Muscle of arm (tissue), 12 donors: Measurements from ENCODE around the gene BOLL. TPM values are rescaled to one million over a fixed set of nuclear protein-coding genes. Genes with fewer than 3 reads are reported as not detected.
"Not testable (repeated sequence)": the region's sequence is repeated elsewhere in the genome, so short reads cannot be mapped to it uniquely, and the experiment has no call there.

ENCODE experiments used
- DNase-seq: peaks from one replicate; pipeline ENCODE4 v3.0.0-alpha.2; 2013
- polyA plus RNA-seq, 12 donors: library from polyadenylated mRNA; unstranded; fragments of 120-200 nt; gene quantifications; one replicate each; pipeline ENCODE4 v1.2.1, GENCODE V29; 2013; ENCODE audit not compliant: insufficient read length in 12 of 12

The BOLL gene
- polyA plus RNA-seq, 12 donors = 0.68 to 4.5 (median 2.2) TPM; not detected in 2

GRCh38 chr2:197799068-197799467 lies 13.9 kb upstream of the BOLL start:
- DNase-seq = no peak

GRCh38 chr2:197798187-197798586 lies 13.1 kb upstream of the BOLL start:
- no peak for DNase-seq

- DNase-seq = no peak
Measured at GRCh38 chr2:197795277-197795676, 10.2 kb upstream of the BOLL start.

- DNase-seq = no peak
Measured at GRCh38 chr2:197793456-197793855, 8.3 kb upstream of the BOLL start.

- no peak for DNase-seq
Measured at GRCh38 chr2:197786010-197786877, 1.1 kb upstream of the BOLL start.

- no peak for DNase-seq
Measured at GRCh38 chr2:197782126-197782525, 3.0 kb downstream of the BOLL start.

GRCh38 chr2:197779261-197779660 lies 5.9 kb downstream of the BOLL start:
- no peak for DNase-seq

- peak; percentile 28 for DNase-seq
Measured at GRCh38 chr2:197777823-197778407, 7.2 kb downstream of the BOLL start.

- DNase-seq = no peak
Measured at GRCh38 chr2:197760293-197760657, 24.8 kb downstream of the BOLL start.

GRCh38 chr2:197759625-197760292 lies 25.4 kb downstream of the BOLL start:
- DNase-seq = no peak

- no peak for DNase-seq
Measured at GRCh38 chr2:197759013-197759412, 26.1 kb downstream of the BOLL start.

- DNase-seq = no peak
Measured at GRCh38 chr2:197740200-197740599, 44.9 kb downstream of the BOLL start.

- not testable (repeated sequence) for DNase-seq
Measured at GRCh38 chr2:197728555-197729544, 56.3 kb downstream of the BOLL start.

- DNase-seq = no peak
Measured at GRCh38 chr2:197727011-197727410, 58.1 kb downstream of the BOLL start.

GRCh38 chr2:197717863-197718262 lies 67.3 kb downstream of the BOLL start:
- no peak for DNase-seq

- DNase-seq = no peak
Measured at GRCh38 chr2:197713271-197713670, 71.8 kb downstream of the BOLL start.

GRCh38 chr2:197711578-197711977 lies 73.5 kb downstream of the BOLL start:
- DNase-seq = no peak

- no peak for DNase-seq
Measured at GRCh38 chr2:197710424-197711042, 74.6 kb downstream of the BOLL start.

GRCh38 chr2:197709140-197709539 lies 76.0 kb downstream of the BOLL start:
- not testable (repeated sequence) for DNase-seq

- DNase-seq = no peak
Measured at GRCh38 chr2:197708331-197708730, 76.8 kb downstream of the BOLL start.
